ENCODE results near the gene SH2D4B.

- TF ChIP-seq CTCF (IDR thresholded peaks at IDR 0.05) (no peak), POLR2AphosphoS5 (IDR thresholded peaks at IDR 0.05; ENCODE audit: low read depth, low read length) (no peak), TCF7L2 (IDR thresholded peaks at IDR 0.05; ENCODE audit: low read depth, low read length) (no peak)
Measured at GRCh38 chr10:80672613-80673012, 134.9 kb downstream of the SH2D4B start.
